ENCODE results near the gene AFAP1.
"Not testable (repeated sequence)": the region's sequence is repeated elsewhere in the genome, so short reads cannot be mapped to it uniquely, and the experiment has no call there.

The AFAP1 gene

GRCh38 chr4:7947927-7948326, 8.3 kb upstream of the AFAP1 start:
- no peak for TF ChIP-seq CTCF (IDR thresholded peaks at IDR 0.05; ENCODE audit: low read depth, low read length, missing control alignments)
- in situ Hi-C loops (cut with HindIII; ENCODE audit: low pct_ligation_motif_present, low sequenced_read_pairs), result no loop called here
- DNase-seq, result no peak
- Histone ChIP-seq H3K36me3 (replicated peaks) (no peaks in the 10 kb centered on the region), H3K27ac (no peak overlapping the region), H3K27me3 (replicated peaks) (no peaks in the 10 kb centered on the region), H3K4me3 (ENCODE audit: low read depth, low read length) (no peak overlapping the region)

GRCh38 chr4:7945709-7946380, 6.2 kb upstream of the AFAP1 start:
- H3K27me3 ChIP-seq (replicated peaks), result no peaks in the 10 kb centered on the region
- no peak for DNase-seq
- TF ChIP-seq CTCF (IDR thresholded peaks at IDR 0.05; ENCODE audit: low read depth, low read length, missing control alignments), result no peak
- in situ Hi-C loops (cut with HindIII; ENCODE audit: low pct_ligation_motif_present, low sequenced_read_pairs), result no loop called here
- no peak overlapping the region for H3K27ac ChIP-seq
- H3K4me3 ChIP-seq (ENCODE audit: low read depth, low read length), result no peak overlapping the region
- H3K36me3 ChIP-seq (replicated peaks), result no peaks in the 10 kb centered on the region

GRCh38 chr4:7944599-7945220, 5.0 kb upstream of the AFAP1 start:
- no peak for DNase-seq
- TF ChIP-seq CTCF (IDR thresholded peaks at IDR 0.05; ENCODE audit: low read depth, low read length, missing control alignments), result no peak
- Histone ChIP-seq H3K27me3 (replicated peaks) (no peaks in the 10 kb centered on the region), H3K4me3 (ENCODE audit: low read depth, low read length) (no peak overlapping the region), H3K36me3 (replicated peaks) (no peaks in the 10 kb centered on the region), H3K27ac (no peak overlapping the region)
- in situ Hi-C loops (cut with HindIII; ENCODE audit: low pct_ligation_motif_present, low sequenced_read_pairs), result no loop called here

DNA sequence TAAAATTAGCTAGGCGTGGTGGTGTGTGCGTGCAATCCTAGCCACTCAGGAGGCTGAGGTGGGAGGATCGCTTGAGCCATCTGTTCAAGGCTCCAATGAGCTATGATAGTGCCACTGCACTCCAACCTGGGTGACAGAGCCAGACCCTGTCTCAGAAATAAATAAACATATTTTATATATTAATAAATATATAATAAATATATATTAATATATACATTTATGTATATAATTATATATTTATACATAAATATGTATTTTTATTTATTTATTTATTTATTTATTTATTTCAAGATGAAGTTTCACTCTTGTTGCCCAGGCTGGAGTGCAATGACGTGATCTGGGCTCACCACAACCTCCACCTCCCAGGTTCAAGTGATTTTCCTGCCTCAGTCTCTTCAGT, 4.0 kb upstream of the AFAP1 start:
- DNase-seq; H3K36me3 ChIP-seq (replicated peaks); H3K27me3 ChIP-seq (replicated peaks); H3K4me3 ChIP-seq (ENCODE audit: low read depth, low read length); in situ Hi-C loops (cut with HindIII; ENCODE audit: low pct_ligation_motif_present, low sequenced_read_pairs); H3K27ac ChIP-seq: not testable (repeated sequence)

GRCh38 chr4:7943211-7943610, 3.5 kb upstream of the AFAP1 start:
- TF ChIP-seq CTCF (IDR thresholded peaks at IDR 0.05; ENCODE audit: low read depth, low read length, missing control alignments), result no peak
- in situ Hi-C loops (cut with HindIII; ENCODE audit: low pct_ligation_motif_present, low sequenced_read_pairs), result no loop called here

DNA sequence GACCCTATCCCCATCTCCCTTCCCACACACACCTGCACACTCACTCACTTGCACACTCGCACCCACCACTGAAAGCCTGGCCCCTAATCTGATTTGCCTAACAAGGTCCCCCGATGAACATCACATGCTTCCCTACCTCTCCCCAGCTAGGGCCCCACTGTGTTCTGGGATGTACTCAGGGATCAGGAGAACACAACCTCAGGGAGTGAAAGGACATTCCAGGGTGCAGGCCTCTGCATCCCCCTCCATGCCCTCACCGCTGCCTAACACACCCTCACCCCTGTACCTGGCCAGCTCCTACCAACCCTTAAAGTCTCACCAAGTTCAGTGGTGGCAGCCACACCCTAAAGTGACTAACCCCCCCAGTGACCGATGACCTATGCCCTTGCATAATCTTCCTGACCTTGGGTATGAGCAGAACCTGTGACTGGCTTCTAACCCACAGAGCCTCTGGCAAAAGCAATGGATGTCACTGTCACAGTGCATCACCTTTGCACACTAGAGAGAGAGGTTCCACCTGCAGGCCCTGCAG, 2.4 kb upstream of the AFAP1 start:
- TF ChIP-seq CTCF (IDR thresholded peaks at IDR 0.05; ENCODE audit: low read depth, low read length, missing control alignments), result no peak
- Histone ChIP-seq H3K4me3 (ENCODE audit: low read depth, low read length) (no peak overlapping the region), H3K27me3 (replicated peaks) (no peaks in the 10 kb centered on the region), H3K27ac (no peak overlapping the region), H3K36me3 (replicated peaks) (no peaks in the 10 kb centered on the region)
- no peak for DNase-seq
- in situ Hi-C loops (cut with HindIII; ENCODE audit: low pct_ligation_motif_present, low sequenced_read_pairs), result no loop called here

More at GRCh38 chr4:7943211-7943610, 3.5 kb upstream of the AFAP1 start:
- Histone ChIP-seq H3K36me3 (replicated peaks) (no peaks in the 10 kb centered on the region), H3K4me3 (ENCODE audit: low read depth, low read length) (no peak overlapping the region), H3K27me3 (replicated peaks) (no peaks in the 10 kb centered on the region), H3K27ac (no peak overlapping the region)
- no peak for DNase-seq

Measured in brain microvascular endothelial cell (primary cell).